IPS DF 6.9 (cell line): ENCODE data around the gene FCGR3B.
"Not testable (repeated sequence)": the region's sequence is repeated elsewhere in the genome, so short reads cannot be mapped to it uniquely, and the experiment has no call there.

Source experiments
- DNase-seq: peaks from one replicate; pipeline ENCODE4 v3.0.0-alpha.2; 2013; ENCODE audit warnings: low read depth, low spot score
- H3K27ac ChIP-seq: one replicate; pipeline ENCODE4 v1.5.1; 2013; ENCODE audit warnings: low read length, control low read depth
- H3K27me3 ChIP-seq: 2 replicates; pipeline ENCODE4 v1.6.1; 2013; ENCODE audit warnings: mild to moderate bottlenecking, low read length; ENCODE audit not compliant: control insufficient read depth, insufficient read depth
- H3K36me3 ChIP-seq: 2 replicates; pipeline ENCODE4 v1.6.1; 2013; ENCODE audit warnings: low read length; ENCODE audit not compliant: control insufficient read depth, insufficient read depth
- H3K4me1 ChIP-seq: 2 replicates; pipeline ENCODE4 v1.6.1; 2013; ENCODE audit warnings: low read length; ENCODE audit not compliant: control insufficient read depth, insufficient read depth
- H3K4me3 ChIP-seq: 2 replicates; pipeline ENCODE4 v1.5.1; 2013; ENCODE audit warnings: mild to moderate bottlenecking, low read length
- H3K9me3 ChIP-seq: 2 replicates; pipeline ENCODE4 v1.6.1; 2013; ENCODE audit warnings: low read length, inconsistent platforms; ENCODE audit not compliant: control insufficient read depth, insufficient read depth
- WGBS: extraction: QIAGEN DNeasy Blood & Tissue Kit; methylation state at CpG from one replicate; pipeline ENCODE4 v1.1.7; 2013; ENCODE audit warnings: mixed read lengths, missing lambda C conversion rate; ENCODE audit not compliant: insufficient read length, insufficient coverage; 5-methylcytosine and 5-hydroxymethylcytosine counted together

Gene FCGR3B

GRCh38 chr1:161638251-161638993, 7.4 kb upstream of the FCGR3B start:
- H3K4me3 ChIP-seq, DNase-seq, H3K9me3 ChIP-seq, H3K27ac ChIP-seq, H3K27me3 ChIP-seq, H3K36me3 ChIP-seq, H3K4me1 ChIP-seq: not testable (repeated sequence)
- no CpG with 5 or more reads among the region's 6 CpGs for WGBS

GRCh38 chr1:161636976-161637375, 6.0 kb upstream of the FCGR3B start:
- not testable (repeated sequence) for H3K9me3 ChIP-seq, DNase-seq, H3K4me3 ChIP-seq, H3K36me3 ChIP-seq, H3K27ac ChIP-seq, H3K4me1 ChIP-seq, H3K27me3 ChIP-seq
- no CpG with 5 or more reads among the region's 3 CpGs for WGBS

GRCh38 chr1:161636189-161636782, 5.3 kb upstream of the FCGR3B start:
- H3K4me1 ChIP-seq, H3K9me3 ChIP-seq, H3K4me3 ChIP-seq, H3K27me3 ChIP-seq, H3K36me3 ChIP-seq, DNase-seq, H3K27ac ChIP-seq: not testable (repeated sequence)
- WGBS, result no CpG with 5 or more reads among the region's 1 CpG

- not testable (repeated sequence) for H3K27ac ChIP-seq, H3K4me1 ChIP-seq, H3K9me3 ChIP-seq, DNase-seq, H3K36me3 ChIP-seq, H3K27me3 ChIP-seq, H3K4me3 ChIP-seq
- no CpG with 5 or more reads among the region's 2 CpGs for WGBS
Measured at GRCh38 chr1:161634993-161635392, 4.0 kb upstream of the FCGR3B start.

- not testable (repeated sequence) for H3K36me3 ChIP-seq, H3K9me3 ChIP-seq, H3K4me1 ChIP-seq, H3K27ac ChIP-seq, DNase-seq, H3K27me3 ChIP-seq, H3K4me3 ChIP-seq
- WGBS, result no CpG with 5 or more reads among the region's 2 CpGs
Measured at GRCh38 chr1:161630128-161630742, 741 bp downstream of the FCGR3B start.

- not testable (repeated sequence) for H3K27me3 ChIP-seq, H3K4me1 ChIP-seq, DNase-seq, H3K9me3 ChIP-seq, H3K36me3 ChIP-seq, H3K27ac ChIP-seq, H3K4me3 ChIP-seq
- no CpG with 5 or more reads among the region's 10 CpGs for WGBS
Measured at GRCh38 chr1:161626445-161627146, 4.4 kb downstream of the FCGR3B start.

GRCh38 chr1:161624605-161625004, 6.4 kb downstream of the FCGR3B start:
- not testable (repeated sequence) for H3K4me3 ChIP-seq

GRCh38 chr1:161623401-161624051, 7.5 kb downstream of the FCGR3B start:
- no CpG with 5 or more reads among the region's 6 CpGs for WGBS
- not testable (repeated sequence) for H3K36me3 ChIP-seq, H3K27ac ChIP-seq, H3K4me3 ChIP-seq, H3K27me3 ChIP-seq, DNase-seq, H3K9me3 ChIP-seq, H3K4me1 ChIP-seq

More at GRCh38 chr1:161624605-161625004, 6.4 kb downstream of the FCGR3B start:
- not testable (repeated sequence) for DNase-seq, H3K4me1 ChIP-seq, H3K36me3 ChIP-seq, H3K27me3 ChIP-seq, H3K27ac ChIP-seq, H3K9me3 ChIP-seq
- no CpG with 5 or more reads among the region's 1 CpG for WGBS

- H3K4me1 ChIP-seq, H3K4me3 ChIP-seq, H3K27me3 ChIP-seq, H3K36me3 ChIP-seq, H3K9me3 ChIP-seq, DNase-seq, H3K27ac ChIP-seq: not testable (repeated sequence)
- WGBS, result no CpG with 5 or more reads among the region's 8 CpGs
Measured at GRCh38 chr1:161622054-161622453, 8.9 kb downstream of the FCGR3B start.
